NCI-H1436 treated with DMSO at 0.1 percent for 48 hours (cell line): ENCODE measurements around the gene KRT36.

Source experiments
- DNase-seq: peaks from one replicate; lab custom pipeline; 2025; lab: John Stamatoyannopoulos, UW

Gene KRT36

GRCh38 chr17:41500131-41500911, 10.6 kb upstream of the KRT36 start:
- DNase-seq, result no peak

GRCh38 chr17:41499714-41500113, 10.0 kb upstream of the KRT36 start:
- DNase-seq, result no peak

GRCh38 chr17:41498276-41498675, 8.6 kb upstream of the KRT36 start:
- no peak for DNase-seq

- DNase-seq, result peak; percentile 77
These were observed 7.2 kb upstream of the KRT36 start for GRCh38 chr17:41496803-41497484.

GRCh38 chr17:41494524-41494923, 4.8 kb upstream of the KRT36 start:
- DNase-seq, result no peak

- DNase-seq, result no peak
These were observed 3.1 kb upstream of the KRT36 start for GRCh38 chr17:41492771-41493170.

GRCh38 chr17:41492351-41492750, 2.6 kb upstream of the KRT36 start:
- no peak for DNase-seq

- no peak for DNase-seq
These were observed 1.8 kb upstream of the KRT36 start for GRCh38 chr17:41491476-41491875.

- no peak for DNase-seq
These were observed 585 bp upstream of the KRT36 start for GRCh38 chr17:41490000-41490990.

- no peak for DNase-seq
These were observed 2.7 kb downstream of the KRT36 start for GRCh38 chr17:41486809-41487530.

- DNase-seq, result no peak
These were observed 3.4 kb downstream of the KRT36 start for GRCh38 chr17:41486316-41486715.

- DNase-seq, result no peak
These were observed 4.5 kb downstream of the KRT36 start for GRCh38 chr17:41484920-41485904.

- no peak for DNase-seq
These were observed 5.5 kb downstream of the KRT36 start for GRCh38 chr17:41483991-41484826.

- no peak for DNase-seq
These were observed 6.2 kb downstream of the KRT36 start for GRCh38 chr17:41483531-41483930.

- DNase-seq, result no peak
These were observed 8.7 kb downstream of the KRT36 start, which contains the start of gene KRT35 for GRCh38 chr17:41481036-41481435. KRT35 (minus strand) TSS chr17:41481151; CDS start chr17:41481097, 54 bp downstream.

GRCh38 chr17:41480581-41480980, 9.1 kb downstream of the KRT36 start:
- DNase-seq, result no peak

GRCh38 chr17:41480136-41480535, 9.6 kb downstream of the KRT36 start:
- no peak for DNase-seq

- DNase-seq, result no peak
These were observed 11.5 kb downstream of the KRT36 start for GRCh38 chr17:41478237-41478636.
